Retinal pigment epithelial cell (primary cell): Measurements from ENCODE around the gene NOX5.
A peak's percentile ranks its signal among the peaks of the same experiment; 100 is the strongest.
"Not testable (repeated sequence)": the region's sequence is repeated elsewhere in the genome, so short reads cannot be mapped to it uniquely, and the experiment has no call there.

Experiments used
- DNase-seq: peaks from one replicate; pipeline ENCODE4 v3.0.0-alpha.2; 2010; ENCODE audit warnings: low read depth
- H3K4me3 ChIP-seq: 2 replicates; pipeline ENCODE4 v1.5.1; 2011; ENCODE audit warnings: mild to moderate bottlenecking, low read length, control low read depth, moderate library complexity
- CTCF ChIP-seq: conservative IDR thresholded peaks from 2 replicates; pipeline ENCODE4 v1.5.1; 2011; ENCODE audit warnings: low read depth, low read length, control low read depth, inconsistent platforms

Gene NOX5

GRCh38 chr15:69060744-69061143 is 46.2 kb downstream of the NOX5 start:
- TF ChIP-seq CTCF = no peak
- H3K4me3 ChIP-seq = no peak overlapping the region
- DNase-seq = no peak

DNA sequence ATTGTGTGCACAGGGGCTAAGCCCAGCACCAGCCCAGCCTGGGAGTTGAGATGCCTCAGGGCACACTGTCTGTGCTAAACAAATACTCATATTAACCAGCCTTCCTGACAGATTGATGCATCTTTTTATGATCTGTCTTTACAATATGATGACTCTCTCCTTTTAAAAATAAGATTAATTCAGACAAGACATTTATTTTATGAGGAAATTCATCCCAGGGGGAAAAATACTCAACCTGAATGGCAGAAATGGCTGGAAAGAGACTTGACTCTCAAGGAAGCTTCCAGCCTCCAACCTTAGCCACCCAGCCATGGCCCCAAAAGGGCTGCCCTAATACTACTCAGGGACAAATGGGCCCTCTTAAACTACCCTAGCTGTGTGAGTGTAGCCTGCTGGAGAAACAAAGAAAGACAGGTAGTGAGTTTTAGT is 46.9 kb downstream of the NOX5 start:
- DNase-seq = no peak
- H3K4me3 ChIP-seq = no peak overlapping the region
- TF ChIP-seq CTCF = peak; percentile 2

- DNase-seq = no peak
- TF ChIP-seq CTCF = peak; percentile 17
- H3K4me3 ChIP-seq = no peak overlapping the region
Observed at GRCh38 chr15:69064649-69065048, 50.2 kb downstream of the NOX5 start.

GRCh38 chr15:69066007-69066995 is 51.8 kb downstream of the NOX5 start:
- DNase-seq = no peak
- H3K4me3 ChIP-seq = no peak overlapping the region
- TF ChIP-seq CTCF = no peak

DNA sequence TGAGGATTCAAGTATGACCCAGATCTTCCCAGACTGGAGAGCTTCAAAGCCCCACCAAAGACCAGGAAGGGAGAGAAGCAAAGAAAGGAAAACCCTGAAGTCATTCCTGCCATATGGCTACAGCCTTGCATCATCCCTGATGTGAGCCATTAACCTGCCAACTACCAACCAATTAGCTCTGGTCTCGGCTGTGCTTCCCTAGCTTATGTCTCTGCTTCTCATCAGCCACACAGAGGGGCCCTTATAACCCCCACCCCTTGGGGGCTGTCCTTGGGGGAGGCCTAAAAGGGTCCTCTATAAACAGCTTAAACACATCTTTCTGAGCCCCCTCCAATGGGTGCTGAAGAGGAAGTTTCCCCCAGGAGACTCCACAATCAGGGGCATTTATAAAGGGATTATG is 52.8 kb downstream of the NOX5 start:
- DNase-seq = no peak
- no peak for TF ChIP-seq CTCF
- no peak overlapping the region for H3K4me3 ChIP-seq

DNA sequence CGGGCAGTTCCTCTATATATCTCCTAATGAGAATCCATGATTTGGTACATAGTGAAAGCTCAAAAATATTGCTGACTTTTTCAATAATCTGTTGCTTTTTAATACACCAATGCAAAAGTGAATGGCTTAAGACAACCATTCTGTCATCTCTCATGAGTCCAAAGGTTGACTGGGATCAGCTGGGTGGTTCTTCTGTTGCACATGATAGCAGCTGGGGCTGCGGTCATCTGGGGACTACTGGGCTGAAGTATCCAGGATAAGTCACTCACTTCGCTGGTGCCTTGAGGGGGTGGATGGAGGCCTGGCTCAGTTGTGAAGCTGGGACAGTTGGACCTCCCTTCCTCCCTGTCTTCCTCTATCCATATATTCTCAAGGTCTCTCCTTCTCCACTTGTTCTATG is 53.7 kb downstream of the NOX5 start:
- no peak overlapping the region for H3K4me3 ChIP-seq
- TF ChIP-seq CTCF = no peak
- no peak for DNase-seq

- H3K4me3 ChIP-seq, DNase-seq: not testable (repeated sequence)
Observed at GRCh38 chr15:69069290-69069689, 54.8 kb downstream of the NOX5 start.
